Dendritic cell treated with granulocyte-macrophage colony-stimulating factor and Interleukin-4, amounts not matched to agents 40 ng/mL and 50 ng/mL, for 4 days (primary cell): ENCODE data around the gene PARN.
"Not testable (repeated sequence)": the region's sequence is repeated elsewhere in the genome, so short reads cannot be mapped to it uniquely, and the experiment has no call there.

ENCODE experiments used
- H3K27ac Mint-ChIP-seq: one replicate; pipeline ENCODE4 v1.8.0; 2022; ENCODE audit warnings: mild to moderate bottlenecking, mixed read lengths
- H3K27me3 Mint-ChIP-seq: one replicate; pipeline ENCODE4 v1.8.0; 2022; ENCODE audit warnings: mild to moderate bottlenecking, mixed read lengths
- H3K36me3 Mint-ChIP-seq: one replicate; pipeline ENCODE4 v1.8.0; 2022; ENCODE audit warnings: low read depth, mixed read lengths
- H3K4me1 Mint-ChIP-seq: one replicate; pipeline ENCODE4 v1.8.0; 2022; ENCODE audit warnings: low read depth, mixed read lengths
- H3K4me3 Mint-ChIP-seq: one replicate; pipeline ENCODE4 v1.8.0; 2022; ENCODE audit warnings: mild to moderate bottlenecking, moderate library complexity, mixed read lengths
- H3K9me3 Mint-ChIP-seq: one replicate; pipeline ENCODE4 v1.8.0; 2022; ENCODE audit warnings: mixed read lengths
- intact Hi-C: fragments of 100-400 bp; cut with micrococcal nuclease; formaldehyde crosslinking; loops from one replicate; pipeline ENCODE4 v1.15.0; 2022

PARN gene

DNA sequence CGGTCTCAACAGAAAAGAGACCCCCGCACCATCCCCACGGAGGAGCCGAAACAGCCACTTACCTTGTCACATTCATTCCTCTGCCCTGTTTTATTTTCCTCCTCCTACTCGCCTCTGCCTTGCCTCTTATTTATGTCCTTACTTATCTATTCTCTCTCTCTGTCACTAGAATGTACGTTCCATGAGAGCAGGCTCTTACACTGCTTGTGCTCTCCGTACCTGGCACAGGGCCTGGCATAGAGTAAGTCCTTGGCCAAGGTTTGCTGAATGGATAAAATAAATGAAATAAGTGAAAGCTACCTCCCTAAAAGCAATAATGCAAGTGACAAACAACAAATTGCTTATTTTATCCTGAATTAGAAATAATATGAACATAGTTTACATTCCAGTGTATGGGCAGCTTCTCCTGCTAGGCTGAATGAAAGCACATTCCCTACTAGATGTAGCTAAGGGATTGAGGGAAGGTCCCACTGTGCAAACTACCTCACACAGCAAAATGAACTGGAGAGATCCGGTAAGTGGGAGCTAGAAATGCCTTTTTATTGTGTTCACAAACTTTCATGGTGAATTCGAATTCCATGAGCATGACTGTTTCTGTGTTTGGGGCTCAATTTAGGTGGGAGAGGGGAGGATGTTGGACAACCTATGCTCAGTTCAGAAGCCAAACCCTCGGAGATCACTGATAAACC lies 173.1 kb downstream of the PARN start:
- H3K4me1 Mint-ChIP-seq: no peaks in the 10 kb centered on the region
- no peak overlapping the region for H3K4me3 Mint-ChIP-seq
- H3K36me3 Mint-ChIP-seq: peaks cover 28% of the 10 kb centered on the region
- no peak overlapping the region for H3K27ac Mint-ChIP-seq
- H3K27me3 Mint-ChIP-seq: no peaks in the 10 kb centered on the region
- no peaks in the 10 kb centered on the region for H3K9me3 Mint-ChIP-seq
- intact Hi-C loops: no loop called here

DNA sequence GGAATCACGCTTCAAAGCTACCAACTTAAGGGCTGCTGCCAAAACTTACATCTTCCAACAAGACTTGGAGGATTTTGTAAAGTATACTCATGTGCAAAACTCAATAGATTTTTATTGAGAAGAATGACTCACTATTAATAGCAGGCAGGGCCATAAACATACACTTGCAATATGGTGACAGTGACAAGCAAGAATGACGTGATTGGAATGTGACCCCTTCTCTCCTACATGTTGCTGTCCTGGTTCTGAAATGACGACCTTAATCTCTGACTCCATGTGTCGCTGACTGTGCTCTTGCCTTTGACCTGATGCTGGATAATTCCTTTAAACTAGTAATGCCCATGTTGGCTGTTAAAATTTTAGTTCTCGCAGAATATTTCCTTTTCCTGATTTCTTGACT lies 174.5 kb downstream of the PARN start:
- H3K4me3 Mint-ChIP-seq: no peak overlapping the region
- intact Hi-C loops: no loop called here
- H3K27ac Mint-ChIP-seq: no peak overlapping the region
- H3K9me3 Mint-ChIP-seq: no peaks in the 10 kb centered on the region
- peaks cover 16% of the 10 kb centered on the region for H3K36me3 Mint-ChIP-seq
- no peaks in the 10 kb centered on the region for H3K27me3 Mint-ChIP-seq
- H3K4me1 Mint-ChIP-seq: no peaks in the 10 kb centered on the region

DNA sequence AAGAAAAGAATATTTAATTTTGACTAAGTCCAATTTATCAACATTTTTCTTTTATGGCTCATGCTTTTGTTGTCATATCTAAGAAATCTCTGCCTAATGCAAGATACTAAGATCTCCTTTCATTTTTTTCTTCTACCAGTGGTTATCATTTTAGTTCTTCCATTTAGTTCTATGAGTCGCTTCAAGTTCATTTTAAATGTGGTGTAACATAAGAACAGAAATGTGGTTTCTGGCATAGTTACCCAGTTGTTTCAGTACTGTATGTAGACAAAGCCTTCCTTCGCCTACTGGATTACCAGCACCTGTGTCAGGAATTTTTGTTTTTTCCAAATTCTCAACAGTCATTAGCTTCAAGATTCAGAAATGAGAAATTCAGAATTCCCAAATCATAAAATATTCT lies 175.7 kb downstream of the PARN start:
- Mint-ChIP-seq H3K27ac (no peak overlapping the region), H3K4me3 (no peak overlapping the region), H3K4me1 (peaks cover 9% of the 10 kb centered on the region), H3K36me3 (peaks cover 16% of the 10 kb centered on the region), H3K27me3 (no peaks in the 10 kb centered on the region), H3K9me3 (no peaks in the 10 kb centered on the region)
- intact Hi-C loops: no loop called here

DNA sequence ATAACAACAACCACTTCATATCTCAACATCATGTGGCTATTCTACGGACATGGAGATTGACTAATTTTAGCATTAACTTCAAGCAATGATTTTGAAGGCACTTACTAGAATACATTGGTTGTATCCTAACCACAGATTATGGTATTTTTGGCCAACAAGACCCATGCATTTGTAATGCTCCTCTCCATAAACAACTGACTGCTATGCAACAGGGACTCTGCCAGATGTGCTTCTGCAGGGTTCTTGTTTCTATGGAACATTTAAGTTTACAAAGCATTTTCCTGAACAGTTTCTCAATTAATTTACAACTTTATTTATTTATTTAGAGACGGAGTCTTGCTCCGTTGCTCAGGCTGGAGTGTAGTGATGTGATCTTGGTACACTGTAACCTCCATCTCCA lies 178.0 kb downstream of the PARN start:
- Mint-ChIP-seq H3K27ac (no peak overlapping the region), H3K4me3 (no peak overlapping the region), H3K9me3 (no peaks in the 10 kb centered on the region), H3K27me3 (no peaks in the 10 kb centered on the region), H3K36me3 (peaks cover 7% of the 10 kb centered on the region), H3K4me1 (peaks cover 24% of the 10 kb centered on the region)
- intact Hi-C loops: no loop called here

DNA sequence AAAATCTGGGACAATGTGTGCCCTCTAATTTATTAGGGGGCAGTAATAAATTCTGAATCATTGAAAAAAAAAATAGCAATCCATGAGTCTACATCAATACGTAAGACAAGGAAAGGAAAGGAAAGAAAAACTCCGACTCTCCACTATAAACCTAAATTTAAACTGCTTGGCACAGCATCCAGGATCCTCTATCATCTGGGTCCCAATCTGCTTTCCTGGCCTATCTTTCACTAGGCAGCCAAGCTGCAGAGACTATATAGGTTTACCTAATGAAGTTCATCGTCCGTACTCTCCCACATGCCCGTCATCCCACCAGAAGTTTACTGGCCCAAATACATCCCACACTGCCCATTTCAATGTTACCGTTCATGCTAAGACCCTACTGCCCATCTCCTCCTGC lies 179.2 kb downstream of the PARN start:
- no peak overlapping the region for H3K27ac Mint-ChIP-seq

DNA sequence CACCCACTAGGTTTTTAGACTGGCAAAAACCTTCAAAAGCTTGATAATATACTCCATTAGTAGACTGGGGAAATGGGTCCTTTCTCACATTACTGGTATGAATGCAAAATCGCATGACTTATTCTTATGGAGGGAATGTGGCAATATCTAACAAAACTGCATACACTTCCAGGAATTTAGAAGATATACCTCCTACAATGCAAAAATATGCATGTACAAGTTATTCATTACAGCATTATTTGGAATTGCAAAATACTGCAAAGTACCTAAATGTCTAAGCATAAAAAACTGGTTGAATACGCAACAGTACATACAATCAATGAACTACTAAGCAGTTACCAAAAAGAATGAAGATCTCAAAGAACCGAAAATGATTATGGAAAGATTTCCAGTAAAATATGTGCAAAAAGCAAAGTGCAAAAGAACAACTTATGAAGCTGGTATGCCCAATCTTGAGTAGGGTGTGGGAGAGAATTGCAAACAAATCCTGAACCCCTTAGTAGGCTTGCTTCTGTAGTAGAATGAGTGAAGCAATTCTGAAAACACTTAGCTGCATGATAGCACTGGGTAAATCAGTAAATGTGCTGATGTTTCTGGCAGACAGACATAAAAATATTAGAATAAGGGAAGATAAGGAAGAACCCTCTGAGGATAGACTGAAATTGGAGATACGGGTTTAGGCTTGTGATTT lies 180.1 kb downstream of the PARN start:
- Mint-ChIP-seq H3K9me3 (no peaks in the 10 kb centered on the region), H3K27ac (no peak overlapping the region), H3K4me3 (no peak overlapping the region), H3K27me3 (no peaks in the 10 kb centered on the region), H3K36me3 (peaks cover 22% of the 10 kb centered on the region), H3K4me1 (peaks cover 24% of the 10 kb centered on the region)
- intact Hi-C loops: loop anchor here (10.0 kb wide), 1 partner anchor 145 kb away; no protein-coding TSS in a partner anchor

More for the DNA sequence above, 179.2 kb downstream of the PARN start:
- H3K4me3 Mint-ChIP-seq: no peak overlapping the region
- H3K4me1 Mint-ChIP-seq: peaks cover 24% of the 10 kb centered on the region
- intact Hi-C loops: no loop called here
- H3K27me3 Mint-ChIP-seq: no peaks in the 10 kb centered on the region
- H3K36me3 Mint-ChIP-seq: peaks cover 13% of the 10 kb centered on the region
- no peaks in the 10 kb centered on the region for H3K9me3 Mint-ChIP-seq

DNA sequence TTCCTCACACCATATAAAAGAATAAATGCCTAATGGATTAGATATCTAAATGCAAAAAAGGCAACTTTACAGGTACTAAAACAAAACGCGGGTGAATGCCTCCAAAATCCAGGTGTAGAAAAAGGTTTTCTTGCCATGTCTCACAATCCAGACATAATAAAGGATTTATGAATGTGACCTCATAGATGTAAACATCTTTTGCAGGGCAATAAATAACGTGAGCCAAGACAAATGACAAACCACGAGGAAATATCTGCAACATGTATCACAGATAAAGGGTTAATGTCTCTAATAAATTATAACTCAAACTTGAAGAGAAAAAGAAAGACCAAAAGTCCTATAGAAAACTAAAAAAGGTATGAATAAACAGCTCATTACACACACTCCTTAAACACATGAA lies 180.7 kb downstream of the PARN start:
- intact Hi-C loops: loop anchor here (10.0 kb wide), 1 partner anchor 145 kb away; no protein-coding TSS in a partner anchor
- H3K27ac Mint-ChIP-seq: peak overlapping the region; percentile 84

DNA sequence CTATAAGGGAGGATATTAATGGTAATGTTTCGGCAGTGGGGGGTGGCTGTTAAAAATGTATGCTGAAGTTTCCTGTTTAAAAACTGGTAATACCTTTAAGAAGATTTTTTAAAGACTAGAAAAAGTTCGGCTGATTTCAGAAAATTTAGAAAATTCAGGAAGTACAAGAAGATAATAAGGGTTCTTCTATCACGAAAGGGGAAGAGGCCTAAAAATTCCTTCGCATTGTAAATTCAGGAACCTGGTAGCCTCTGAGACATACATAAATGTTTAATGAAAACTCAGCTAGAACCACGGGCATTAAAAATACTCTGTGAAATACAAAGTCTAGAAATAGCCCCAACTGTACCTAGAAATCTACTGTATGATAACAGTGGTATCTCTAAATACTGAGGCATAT lies 181.2 kb downstream of the PARN start:
- H3K27ac Mint-ChIP-seq: peak overlapping the region; percentile 84

More for the DNA sequence above, 180.7 kb downstream of the PARN start:
- Mint-ChIP-seq H3K4me3 (no peak overlapping the region), H3K27me3 (no peaks in the 10 kb centered on the region), H3K36me3 (peaks cover 25% of the 10 kb centered on the region), H3K9me3 (no peaks in the 10 kb centered on the region), H3K4me1 (peaks cover 24% of the 10 kb centered on the region)

DNA sequence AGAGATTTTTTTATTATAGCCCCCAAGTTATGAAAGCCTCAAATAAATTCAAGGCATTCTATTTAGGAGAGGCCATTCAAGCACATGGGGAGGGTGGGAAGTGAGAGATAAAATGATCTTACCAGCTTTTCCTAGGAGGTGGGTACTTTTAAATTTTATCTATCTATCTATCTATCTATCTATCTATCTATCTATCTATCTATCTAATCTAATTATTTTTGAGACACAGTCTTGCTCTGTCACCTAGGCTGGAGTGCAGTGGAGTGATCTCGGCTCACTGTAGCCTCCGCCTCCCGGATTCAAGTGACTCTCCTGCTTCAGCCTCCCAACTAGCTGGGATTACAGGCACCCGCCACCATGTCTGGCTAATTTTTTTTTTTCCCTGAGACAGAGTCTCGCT lies 182.3 kb downstream of the PARN start:
- peak overlapping the region; percentile 84 for H3K27ac Mint-ChIP-seq
- no peaks in the 10 kb centered on the region for H3K27me3 Mint-ChIP-seq
- H3K9me3 Mint-ChIP-seq: no peaks in the 10 kb centered on the region
- H3K36me3 Mint-ChIP-seq: peaks cover 31% of the 10 kb centered on the region
- intact Hi-C loops: loop anchor here (10.0 kb wide), 1 partner anchor 143 kb away; no protein-coding TSS in a partner anchor
- peaks cover 24% of the 10 kb centered on the region for H3K4me1 Mint-ChIP-seq
- H3K4me3 Mint-ChIP-seq: no peak overlapping the region

More for the DNA sequence above, 181.2 kb downstream of the PARN start:
- Mint-ChIP-seq H3K4me3 (peak overlapping the region; percentile 53), H3K27me3 (no peaks in the 10 kb centered on the region), H3K4me1 (peaks cover 24% of the 10 kb centered on the region), H3K9me3 (no peaks in the 10 kb centered on the region), H3K36me3 (peaks cover 25% of the 10 kb centered on the region)
- intact Hi-C loops: loop anchor here (10.0 kb wide), 1 partner anchor 144 kb away; no protein-coding TSS in a partner anchor

DNA sequence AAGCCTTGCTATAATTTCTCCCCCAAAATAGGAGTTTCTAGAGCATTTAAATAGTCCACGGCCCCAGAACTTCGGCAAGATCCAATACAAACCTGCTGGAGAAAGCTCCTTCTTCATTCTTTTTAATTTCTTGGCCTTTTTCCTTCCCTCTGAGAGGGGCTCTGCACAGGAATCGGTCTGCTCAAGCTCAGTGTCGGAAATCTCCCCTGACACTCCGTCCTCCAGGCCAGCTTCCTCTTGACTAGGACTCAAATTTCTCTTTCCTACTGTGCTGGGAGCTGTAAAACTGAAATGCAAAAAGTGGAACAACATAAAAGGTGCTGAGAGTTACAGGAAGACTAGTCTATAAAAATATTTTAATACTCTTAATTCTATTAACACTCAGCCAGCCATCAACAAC lies 183.3 kb downstream of the PARN start:
- Mint-ChIP-seq H3K4me1 (peaks cover 24% of the 10 kb centered on the region), H3K27me3 (no peaks in the 10 kb centered on the region), H3K9me3 (no peaks in the 10 kb centered on the region), H3K27ac (no peak overlapping the region), H3K36me3 (peaks cover 31% of the 10 kb centered on the region), H3K4me3 (no peak overlapping the region)
- intact Hi-C loops: loop anchor here (10.0 kb wide), 1 partner anchor 142 kb away; no protein-coding TSS in a partner anchor

DNA sequence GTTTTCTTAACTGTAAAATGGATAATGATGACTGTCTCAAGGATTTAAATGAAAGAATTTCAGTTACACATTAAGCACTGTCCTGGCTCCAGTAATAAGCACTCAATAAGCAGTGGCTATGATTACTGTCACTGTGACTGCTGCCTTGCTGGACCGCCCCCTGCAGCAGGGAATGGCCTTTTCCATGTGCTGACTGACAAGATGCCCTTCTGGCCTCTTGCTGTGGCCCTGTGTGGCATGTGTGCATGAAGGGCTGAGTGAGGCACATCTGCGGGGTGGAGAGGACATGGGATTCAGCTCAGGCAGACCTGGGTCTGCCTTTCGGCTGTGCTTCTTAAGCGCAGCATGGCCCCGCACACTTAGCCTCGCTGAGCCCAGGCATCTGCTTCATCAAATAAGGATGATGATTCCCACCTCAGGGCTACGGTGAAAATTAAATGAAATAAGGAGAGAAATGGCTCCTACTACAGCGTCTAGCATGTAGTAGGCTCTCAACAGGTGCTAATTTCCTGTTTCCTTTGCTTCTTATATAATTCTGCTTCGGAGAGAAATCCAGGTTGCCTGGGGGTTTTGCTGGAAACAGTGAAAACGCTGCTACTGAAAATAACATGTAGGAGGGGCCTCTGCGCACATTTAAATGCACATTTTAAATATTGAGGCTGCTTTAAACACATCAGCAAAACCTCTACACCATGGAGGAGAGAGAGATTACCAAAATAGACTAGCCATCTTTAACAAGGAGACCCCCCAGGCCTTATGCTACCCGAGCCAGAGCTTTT lies 183.9 kb downstream of the PARN start:
- Mint-ChIP-seq H3K27ac (no peak overlapping the region), H3K36me3 (peaks cover 31% of the 10 kb centered on the region), H3K27me3 (no peaks in the 10 kb centered on the region), H3K9me3 (no peaks in the 10 kb centered on the region), H3K4me1 (peaks cover 24% of the 10 kb centered on the region), H3K4me3 (no peak overlapping the region)
- intact Hi-C loops: loop anchor here (10.0 kb wide), 1 partner anchor 141 kb away; no protein-coding TSS in a partner anchor

DNA sequence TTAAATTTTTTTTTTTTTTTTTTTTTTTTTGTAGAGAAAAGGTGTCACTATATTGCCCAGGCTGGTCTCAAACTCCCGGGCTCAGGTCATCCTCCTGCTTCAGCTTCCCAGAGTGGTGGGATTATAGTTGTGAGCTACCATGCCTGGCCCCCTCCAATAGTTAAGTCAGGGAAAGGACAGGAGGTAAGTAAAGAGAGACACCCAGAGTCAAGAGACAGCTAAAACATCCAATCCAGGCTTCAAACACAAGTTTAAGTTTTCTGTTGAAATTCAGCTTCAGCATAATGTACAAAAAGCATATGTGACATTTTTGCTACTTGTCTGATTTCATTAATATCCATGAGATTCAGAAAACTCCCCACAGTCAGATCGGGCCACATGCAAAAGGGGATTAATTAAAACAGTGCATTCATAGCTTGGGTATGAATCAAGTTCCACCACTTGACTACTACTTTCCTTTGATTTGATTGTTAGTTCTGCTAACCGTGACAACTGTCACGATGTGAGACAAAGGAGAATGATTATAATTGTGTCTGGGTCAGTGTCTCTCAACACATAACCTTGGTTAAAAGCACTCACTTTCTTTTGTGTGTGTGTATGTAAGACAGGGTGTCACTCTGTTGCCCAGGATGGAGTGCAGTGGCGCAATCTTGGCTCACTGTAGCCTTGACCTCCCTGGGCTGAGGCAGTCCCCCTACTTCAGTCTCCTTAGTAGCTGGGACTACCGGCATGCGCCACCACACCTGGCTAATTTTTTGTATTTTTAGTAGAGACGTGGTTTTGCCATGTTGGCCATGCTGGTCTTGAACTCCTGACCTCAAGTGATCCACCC lies 184.9 kb downstream of the PARN start:
- no peak overlapping the region for H3K27ac Mint-ChIP-seq
- no peak overlapping the region for H3K4me3 Mint-ChIP-seq
- H3K27me3 Mint-ChIP-seq: no peaks in the 10 kb centered on the region

DNA sequence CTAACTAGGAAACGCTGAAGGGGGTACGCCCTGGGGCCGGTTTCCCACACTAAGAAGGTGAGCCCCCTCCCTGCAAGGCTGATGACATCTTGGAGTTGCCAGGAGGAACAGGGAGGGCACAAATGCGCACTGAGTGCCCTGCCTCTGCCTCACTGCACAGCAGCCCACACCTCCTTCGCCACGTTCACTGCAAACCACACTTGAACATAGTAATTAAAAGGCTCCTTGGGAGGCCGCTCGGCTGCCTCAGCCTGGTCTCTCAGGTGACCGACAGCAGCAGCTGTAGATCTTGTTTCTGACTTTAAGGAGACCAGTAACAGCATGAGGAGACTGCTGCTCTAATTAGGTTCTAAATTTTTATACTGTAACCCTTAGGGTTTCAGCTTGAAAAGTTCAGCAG lies 188.5 kb downstream of the PARN start:
- peaks cover 49% of the 10 kb centered on the region for H3K36me3 Mint-ChIP-seq
- H3K9me3 Mint-ChIP-seq, H3K4me1 Mint-ChIP-seq, H3K27me3 Mint-ChIP-seq, H3K27ac Mint-ChIP-seq, H3K4me3 Mint-ChIP-seq: not testable (repeated sequence)
- intact Hi-C loops: loop anchor here (10.0 kb wide), 1 partner anchor 137 kb away; no protein-coding TSS in a partner anchor

More for the DNA sequence above, 184.9 kb downstream of the PARN start:
- peaks cover 36% of the 10 kb centered on the region for H3K36me3 Mint-ChIP-seq
- intact Hi-C loops: loop anchor here (10.0 kb wide), 1 partner anchor 140 kb away; no protein-coding TSS in a partner anchor
- no peaks in the 10 kb centered on the region for H3K9me3 Mint-ChIP-seq
- peaks cover 23% of the 10 kb centered on the region for H3K4me1 Mint-ChIP-seq
